Neural cell (in vitro differentiated cells): ENCODE measurements around the gene MYPOP.

Experiments
- EZH2 ChIP-seq: fragments of 200-600, 300-800 bp; shearing (Covaris generic), sonication (generic); IDR thresholded peaks from 2 replicates; pipeline ENCODE4 v1.6.1; 2014; ENCODE audit warnings: antibody characterized with exemption, low read length, borderline replicate concordance, mild to moderate bottlenecking; ENCODE audit not compliant: insufficient read depth, poor library complexity, severe bottlenecking
- MXI1 ChIP-seq: fragments of 450-650 bp; conservative IDR thresholded peaks from 2 replicates; pipeline ENCODE4 v1.6.1; 2014; ENCODE audit warnings: antibody characterized with exemption, mild to moderate bottlenecking; ENCODE audit not compliant: poor library complexity, severe bottlenecking
- POLR2AphosphoS5 ChIP-seq: IDR thresholded peaks from 2 replicates; pipeline ENCODE4 v1.6.1; 2012
- RAD21 ChIP-seq: fragments of 450-650 bp; conservative IDR thresholded peaks from 2 replicates; pipeline ENCODE4 v1.6.1; 2014; ENCODE audit warnings: antibody characterized with exemption, mild to moderate bottlenecking, moderate library complexity
- SMC3 ChIP-seq: fragments of 450-650 bp; conservative IDR thresholded peaks from 2 replicates; pipeline ENCODE4 v1.6.1; 2014; ENCODE audit warnings: antibody characterized with exemption, mild to moderate bottlenecking, moderate library complexity; ENCODE audit not compliant: poor library complexity
- TF ChIP-seq, protein P1 (sequence below): fragments of 450-650 bp; IDR thresholded peaks from 2 replicates; pipeline ENCODE4 v1.5.1; 2014; ENCODE audit warnings: antibody characterized with exemption, mild to moderate bottlenecking, moderate library complexity; ENCODE audit not compliant: poor library complexity, severe bottlenecking

DNA sequence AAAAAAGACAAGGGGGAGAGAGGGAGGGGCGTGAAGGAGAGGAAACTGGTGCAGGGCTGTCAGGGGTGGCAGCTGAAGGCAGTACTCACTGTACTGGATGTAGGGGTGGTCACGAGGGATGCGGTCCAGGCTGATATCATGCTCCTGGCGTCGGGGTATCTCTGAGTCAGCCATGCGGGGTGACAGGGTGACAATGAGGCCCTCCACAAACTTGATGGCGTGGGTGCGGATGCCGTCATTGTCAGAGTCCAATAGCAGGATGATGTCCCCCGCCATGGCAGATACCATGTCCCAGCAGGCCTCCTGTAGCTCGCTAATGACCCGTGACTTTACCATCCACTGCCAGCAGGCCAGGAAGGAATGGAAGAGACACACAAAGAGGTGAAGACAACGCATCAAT, 54.8 kb downstream of the MYPOP start:
- TF ChIP-seq POLR2AphosphoS5 (no peak), EZH2 (no peak), SMC3 (no peak), RAD21 (no peak), MXI1 (no peak)
- TF ChIP-seq, protein P1, sequence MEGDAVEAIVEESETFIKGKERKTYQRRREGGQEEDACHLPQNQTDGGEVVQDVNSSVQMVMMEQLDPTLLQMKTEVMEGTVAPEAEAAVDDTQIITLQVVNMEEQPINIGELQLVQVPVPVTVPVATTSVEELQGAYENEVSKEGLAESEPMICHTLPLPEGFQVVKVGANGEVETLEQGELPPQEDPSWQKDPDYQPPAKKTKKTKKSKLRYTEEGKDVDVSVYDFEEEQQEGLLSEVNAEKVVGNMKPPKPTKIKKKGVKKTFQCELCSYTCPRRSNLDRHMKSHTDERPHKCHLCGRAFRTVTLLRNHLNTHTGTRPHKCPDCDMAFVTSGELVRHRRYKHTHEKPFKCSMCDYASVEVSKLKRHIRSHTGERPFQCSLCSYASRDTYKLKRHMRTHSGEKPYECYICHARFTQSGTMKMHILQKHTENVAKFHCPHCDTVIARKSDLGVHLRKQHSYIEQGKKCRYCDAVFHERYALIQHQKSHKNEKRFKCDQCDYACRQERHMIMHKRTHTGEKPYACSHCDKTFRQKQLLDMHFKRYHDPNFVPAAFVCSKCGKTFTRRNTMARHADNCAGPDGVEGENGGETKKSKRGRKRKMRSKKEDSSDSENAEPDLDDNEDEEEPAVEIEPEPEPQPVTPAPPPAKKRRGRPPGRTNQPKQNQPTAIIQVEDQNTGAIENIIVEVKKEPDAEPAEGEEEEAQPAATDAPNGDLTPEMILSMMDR = no peak
